ENCODE results near the gene KRTAP7-1.
A peak's percentile ranks its signal among the peaks of the same experiment; 100 is the strongest.

The KRTAP7-1 gene, protein sequence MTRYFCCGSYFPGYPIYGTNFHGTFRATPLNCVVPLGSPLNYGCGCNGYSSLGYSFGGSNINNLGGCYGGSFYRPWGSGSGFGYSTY

DNA sequence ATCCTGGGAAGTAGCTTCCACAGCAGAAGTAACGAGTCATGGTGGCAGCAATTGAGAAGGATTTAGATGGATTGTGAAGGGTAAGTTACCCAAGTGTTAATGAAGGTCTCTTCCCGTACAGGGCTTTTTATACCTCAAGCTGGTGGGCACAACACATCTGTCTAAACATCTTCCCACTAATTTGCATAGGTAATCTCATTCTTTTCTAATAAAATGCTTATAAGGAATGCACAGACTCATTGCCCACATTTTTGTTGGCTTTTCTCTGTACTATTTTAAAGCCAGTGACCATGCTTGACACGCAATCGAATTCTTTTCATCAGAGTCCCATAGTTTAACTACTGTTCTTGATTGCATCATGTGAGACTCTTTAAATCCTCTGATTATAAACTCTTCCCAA is at the start of gene KRTAP7-1:
Gene KRTAP7-1, minus strand, starts transcription at position 101 of the 400 bp plus-strand sequence. Its CDS starts 61 bp downstream, at position 40.
- ChIA-PET CTCF (no interaction called here), POLR2A (ENCODE audit: low non-redundant PET) (no interaction called here)
- no peak within 1 kb of the TSS for H3K27ac ChIP-seq
- TF ChIP-seq, protein P1, sequence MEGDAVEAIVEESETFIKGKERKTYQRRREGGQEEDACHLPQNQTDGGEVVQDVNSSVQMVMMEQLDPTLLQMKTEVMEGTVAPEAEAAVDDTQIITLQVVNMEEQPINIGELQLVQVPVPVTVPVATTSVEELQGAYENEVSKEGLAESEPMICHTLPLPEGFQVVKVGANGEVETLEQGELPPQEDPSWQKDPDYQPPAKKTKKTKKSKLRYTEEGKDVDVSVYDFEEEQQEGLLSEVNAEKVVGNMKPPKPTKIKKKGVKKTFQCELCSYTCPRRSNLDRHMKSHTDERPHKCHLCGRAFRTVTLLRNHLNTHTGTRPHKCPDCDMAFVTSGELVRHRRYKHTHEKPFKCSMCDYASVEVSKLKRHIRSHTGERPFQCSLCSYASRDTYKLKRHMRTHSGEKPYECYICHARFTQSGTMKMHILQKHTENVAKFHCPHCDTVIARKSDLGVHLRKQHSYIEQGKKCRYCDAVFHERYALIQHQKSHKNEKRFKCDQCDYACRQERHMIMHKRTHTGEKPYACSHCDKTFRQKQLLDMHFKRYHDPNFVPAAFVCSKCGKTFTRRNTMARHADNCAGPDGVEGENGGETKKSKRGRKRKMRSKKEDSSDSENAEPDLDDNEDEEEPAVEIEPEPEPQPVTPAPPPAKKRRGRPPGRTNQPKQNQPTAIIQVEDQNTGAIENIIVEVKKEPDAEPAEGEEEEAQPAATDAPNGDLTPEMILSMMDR (conservative IDR thresholded peaks at IDR 0.05; ENCODE audit: low read depth): no peak
- no peak for DNase-seq (ENCODE audit: low spot score)

DNA sequence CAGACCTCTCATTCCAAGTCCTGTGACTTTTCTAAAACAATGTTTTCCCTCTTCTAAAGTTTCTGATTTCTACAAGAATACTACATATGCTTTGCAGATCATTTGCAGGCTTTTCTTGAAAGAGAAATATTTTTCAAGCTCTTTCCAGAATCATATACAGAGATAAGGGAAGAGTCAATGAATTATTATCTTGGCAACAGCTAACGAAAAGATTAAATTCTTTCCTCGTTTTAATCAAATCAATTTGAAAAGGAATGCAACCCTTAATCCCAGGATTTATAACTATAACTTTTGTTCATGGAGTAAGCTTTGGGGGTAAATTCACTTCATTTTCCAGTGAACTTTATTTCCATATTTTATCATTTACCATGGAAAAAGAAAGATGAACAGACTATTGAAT is 45.0 kb upstream of the KRTAP7-1 start:
- POLR2A ChIA-PET (ENCODE audit: low non-redundant PET): no interaction called here
- no peak for DNase-seq (ENCODE audit: low spot score)
- TF ChIP-seq, protein P1 (conservative IDR thresholded peaks at IDR 0.05; ENCODE audit: low read depth): no peak
- no peak overlapping the region for H3K27ac ChIP-seq
- CTCF ChIA-PET: no interaction called here

DNA sequence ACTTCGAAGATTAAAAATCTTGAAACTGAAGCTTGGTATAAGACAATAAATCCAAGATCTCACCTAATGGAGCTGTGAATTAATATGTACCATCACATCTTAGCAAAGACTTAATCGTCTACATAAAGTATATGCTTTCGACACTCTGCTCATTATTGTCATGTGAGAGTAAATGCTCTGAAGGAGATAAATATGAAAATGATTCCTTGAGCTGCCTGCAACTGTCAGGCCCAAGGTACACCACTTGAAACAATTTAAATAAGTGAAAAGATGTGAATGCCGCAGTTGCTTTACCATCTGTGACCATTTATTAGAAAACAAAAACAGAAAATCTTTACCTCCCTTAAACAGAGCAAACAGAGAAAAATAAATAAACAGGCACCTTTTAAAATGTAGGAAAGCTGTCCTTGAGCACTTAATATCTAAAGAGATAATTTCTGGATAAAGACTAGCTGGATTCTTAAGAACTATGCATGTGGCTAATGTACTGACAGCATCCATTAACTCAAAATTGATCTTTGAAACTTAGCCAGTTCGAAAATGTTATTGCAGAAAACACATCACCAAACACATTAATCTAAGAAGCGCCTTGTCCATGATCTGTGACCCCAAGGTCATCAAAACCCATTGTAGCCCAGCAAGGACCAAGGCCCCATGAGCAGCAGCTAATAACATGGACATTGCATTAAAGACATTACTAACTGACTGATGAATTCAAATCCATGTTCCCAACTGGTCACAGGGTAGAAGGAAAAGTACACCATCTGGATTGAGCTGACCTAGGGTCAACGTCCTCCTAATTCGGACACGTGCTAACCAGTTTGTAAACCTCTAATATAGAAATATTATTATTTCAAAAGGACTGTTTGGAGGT is 18.3 kb upstream of the KRTAP7-1 start:
- POLR2A ChIA-PET (ENCODE audit: low non-redundant PET): no interaction called here
- TF ChIP-seq, protein P1 (conservative IDR thresholded peaks at IDR 0.05; ENCODE audit: low read depth): no peak
- no peak overlapping the region for H3K27ac ChIP-seq
- no peak for DNase-seq (ENCODE audit: low spot score)
- CTCF ChIA-PET: interaction anchor here (0.6 kb wide), 1 partner anchor 32 kb away, joined by 3 read pairs; no protein-coding TSS in a partner anchor

DNA sequence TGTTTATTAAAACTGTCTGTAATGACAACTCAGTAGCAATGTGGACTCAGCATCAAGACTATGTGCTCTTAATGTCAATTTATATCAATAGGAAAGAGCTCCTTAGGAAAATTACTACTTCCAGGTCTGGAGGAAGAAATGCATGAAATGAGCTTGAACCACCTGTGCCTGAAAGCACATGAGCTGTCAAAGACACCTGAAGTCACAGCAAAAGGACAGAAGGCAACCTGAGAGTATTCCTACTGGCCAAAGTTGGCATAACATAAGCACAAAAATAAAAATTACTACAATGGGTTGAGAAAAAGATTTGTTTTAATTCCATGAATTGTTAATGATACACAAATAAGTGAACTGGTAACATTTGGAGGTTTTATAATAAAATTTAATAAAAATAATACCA is 13.4 kb upstream of the KRTAP7-1 start:
- no peak for DNase-seq (ENCODE audit: low spot score)
- H3K27ac ChIP-seq: no peak overlapping the region
- TF ChIP-seq, protein P1 (conservative IDR thresholded peaks at IDR 0.05; ENCODE audit: low read depth): no peak
- CTCF ChIA-PET: interaction anchor here (0.7 to 0.9 kb wide), 2 partner anchors 19 to 171 kb away, joined by 3 to 5 read pairs; no protein-coding TSS in a partner anchor
- POLR2A ChIA-PET (ENCODE audit: low non-redundant PET): no interaction called here

DNA sequence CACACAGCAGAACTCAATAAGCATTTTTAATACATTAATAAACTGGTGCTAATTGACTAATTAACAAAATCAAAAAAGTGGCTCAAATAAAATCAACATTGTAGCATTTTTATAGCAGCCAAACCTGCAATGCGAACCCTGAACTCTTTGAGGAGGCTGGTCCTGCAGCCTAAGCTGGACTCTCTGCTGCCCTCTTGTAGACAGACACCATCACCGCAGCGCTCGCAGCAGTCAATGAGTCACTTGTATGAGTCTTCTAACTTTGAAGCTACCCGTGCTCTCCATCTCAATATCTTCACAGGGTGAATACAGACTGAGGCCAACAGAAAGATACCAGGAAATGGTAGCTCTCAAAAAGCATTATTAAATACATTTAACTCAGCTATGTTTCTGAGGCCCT is 9.7 kb upstream of the KRTAP7-1 start:
- no peak overlapping the region for H3K27ac ChIP-seq
- TF ChIP-seq, protein P1 (conservative IDR thresholded peaks at IDR 0.05; ENCODE audit: low read depth): 0 out of 2 replicates have a peak, but pooled peaks have one; percentile 18
- peak; percentile 62 for DNase-seq (ENCODE audit: low spot score)
- POLR2A ChIA-PET (ENCODE audit: low non-redundant PET): no interaction called here
- CTCF ChIA-PET: interaction anchor here (0.5 to 1.1 kb wide), 10 partner anchors 16 to 957 kb away, joined by 3 to 8 read pairs (median 3); no protein-coding TSS in a partner anchor

DNA sequence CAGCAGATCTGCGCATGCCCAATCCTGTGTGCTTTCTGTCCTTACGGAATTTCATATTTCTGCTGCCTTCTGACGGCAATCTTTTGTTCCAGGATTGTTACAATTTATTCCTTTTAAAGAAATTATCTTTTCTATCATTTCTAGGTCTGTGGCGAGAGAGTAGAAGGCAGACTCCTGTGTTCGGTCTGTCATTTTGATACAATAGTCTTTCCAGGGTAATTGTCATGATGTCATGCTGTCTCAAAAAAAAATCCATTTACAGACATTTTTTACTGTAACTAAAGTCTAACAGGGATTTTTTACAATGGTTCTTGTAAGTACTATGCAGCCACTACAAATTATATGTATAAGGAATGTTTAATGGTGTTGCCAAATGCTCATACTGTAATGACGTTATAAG is 9.0 kb upstream of the KRTAP7-1 start:
- DNase-seq (ENCODE audit: low spot score): no peak
- ChIA-PET CTCF (interaction anchor here (0.6 kb wide), 1 partner anchor 130 kb away, joined by 3 read pairs; no protein-coding TSS in a partner anchor), POLR2A (ENCODE audit: low non-redundant PET) (no interaction called here)
- TF ChIP-seq, protein P1 (conservative IDR thresholded peaks at IDR 0.05; ENCODE audit: low read depth): no peak
- H3K27ac ChIP-seq: no peak overlapping the region

All from RWPE1 (cell line).